ENCODE measurements around the gene LRBA. TPM values are rescaled to one million over a fixed set of nuclear protein-coding genes. Genes with fewer than 3 reads are reported as not detected.

The LRBA gene
- total and polyA plus RNA-seq, 4 donors, result 8.2 to 69.8 (median 32.8) TPM

DNA sequence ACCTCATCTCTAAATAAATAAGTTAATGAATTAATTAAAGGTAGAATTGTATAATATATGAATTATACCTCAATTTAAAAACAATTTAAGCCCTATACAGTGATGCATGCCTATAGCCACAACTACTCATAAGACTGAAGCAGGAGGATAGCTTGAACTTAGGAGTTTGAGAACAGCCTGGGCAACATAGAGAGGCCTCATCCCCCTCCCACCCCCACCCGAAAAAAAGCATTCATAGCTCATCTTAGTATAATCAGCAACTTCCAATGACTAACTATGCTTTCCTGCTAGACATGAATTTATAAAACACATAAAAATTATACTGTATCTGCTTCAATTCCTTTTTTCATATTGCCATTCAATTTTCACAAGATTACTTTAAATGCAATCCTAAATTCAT is 1.6 kb downstream of the LRBA start:
- no peak overlapping the region for H3K27ac ChIP-seq (ENCODE audit: low read depth in 1 of 2, low read length in 2 of 2)
- no peaks in the 10 kb centered on the region for H3K9me3 ChIP-seq (ENCODE audit: control insufficient read depth in 4 of 4, low read length in 3 of 4)
- WGBS, result 29% methylated on average over 1 of the region's 1 CpG
- TF ChIP-seq EGR1 (IDR thresholded peaks at IDR 0.05; ENCODE audit: low read depth in 2 of 2) (no peak), ATF3 (IDR thresholded peaks at IDR 0.05) (no peak), RAD21 (IDR thresholded peaks at IDR 0.05) (no peak), GABPA (IDR thresholded peaks at IDR 0.05 in 1 of 2, conservative IDR thresholded peaks at IDR 0.05 in 1 of 2) (no peak), HNF4A (conservative IDR thresholded peaks at IDR 0.05) (no peak), JUND (IDR thresholded peaks at IDR 0.05) (no peak), CTCF (IDR thresholded peaks at IDR 0.05; ENCODE audit: low read depth, low read length, missing input control) (no peak), SP1 (IDR thresholded peaks at IDR 0.05) (no peak), ZBTB33 (IDR thresholded peaks at IDR 0.05) (no peak), TAF1 (conservative IDR thresholded peaks at IDR 0.05) (no peak)
- H3K4me3 ChIP-seq (ENCODE audit: low read depth in 1 of 3, low read length in 3 of 3), result no peak overlapping the region
- DNase-seq (ENCODE audit: low spot score), result no peak
- H3K4me1 ChIP-seq (ENCODE audit: control insufficient read depth in 4 of 4, insufficient read depth in 4 of 4, low read length in 3 of 4), result peaks cover 3 to 19% (median 12%) of the 10 kb centered on the region in 4 donors
- no peak overlapping the region for H3K9ac ChIP-seq (ENCODE audit: low read depth in 1 of 2, low read length in 2 of 2)
- peaks cover 0 to 2% (median 0%) of the 10 kb centered on the region in 4 donors for H3K36me3 ChIP-seq (ENCODE audit: control insufficient read depth in 4 of 4, insufficient read depth in 3 of 4, low read depth in 1 of 4, low read length in 3 of 4)
- H3K27me3 ChIP-seq (ENCODE audit: control insufficient read depth in 4 of 4, insufficient read depth in 4 of 4, low read length in 3 of 4), result no peaks in the 10 kb centered on the region

GRCh38 chr4:151012820-151013219 is 2.3 kb downstream of the LRBA start:
- Histone ChIP-seq H3K27ac (ENCODE audit: low read depth in 1 of 2, low read length in 2 of 2) (no peak overlapping the region), H3K9ac (ENCODE audit: low read depth in 1 of 2, low read length in 2 of 2) (no peak overlapping the region), H3K27me3 (ENCODE audit: control insufficient read depth in 4 of 4, insufficient read depth in 4 of 4, low read length in 3 of 4) (no peaks in the 10 kb centered on the region), H3K4me3 (ENCODE audit: low read depth in 1 of 3, low read length in 3 of 3) (peak overlapping the region in 1 of 3 donors; percentile 8), H3K36me3 (ENCODE audit: control insufficient read depth in 4 of 4, insufficient read depth in 3 of 4, low read depth in 1 of 4, low read length in 3 of 4) (peaks cover 0 to 2% (median 0%) of the 10 kb centered on the region in 4 donors), H3K9me3 (ENCODE audit: control insufficient read depth in 4 of 4, low read length in 3 of 4) (no peaks in the 10 kb centered on the region), H3K4me1 (ENCODE audit: control insufficient read depth in 4 of 4, insufficient read depth in 4 of 4, low read length in 3 of 4) (peaks cover 3 to 19% (median 12%) of the 10 kb centered on the region in 4 donors)
- no peak for DNase-seq (ENCODE audit: low spot score)
- 73% methylated on average over 8 of the region's 8 CpGs for WGBS
- TF ChIP-seq FOXA2 (IDR thresholded peaks at IDR 0.05), result no peak
- no peak for TF ChIP-seq FOXA1 (IDR thresholded peaks at IDR 0.05)
- no peak for TF ChIP-seq GABPA (IDR thresholded peaks at IDR 0.05 in 1 of 2, conservative IDR thresholded peaks at IDR 0.05 in 1 of 2)
- TF ChIP-seq, protein P1, sequence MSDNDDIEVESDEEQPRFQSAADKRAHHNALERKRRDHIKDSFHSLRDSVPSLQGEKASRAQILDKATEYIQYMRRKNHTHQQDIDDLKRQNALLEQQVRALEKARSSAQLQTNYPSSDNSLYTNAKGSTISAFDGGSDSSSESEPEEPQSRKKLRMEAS (IDR thresholded peaks at IDR 0.05), result no peak
- TF ChIP-seq HNF4A (conservative IDR thresholded peaks at IDR 0.05), result no peak
- TF ChIP-seq ATF3 (IDR thresholded peaks at IDR 0.05), result no peak
- no peak for TF ChIP-seq EGR1 (IDR thresholded peaks at IDR 0.05; ENCODE audit: low read depth in 2 of 2)
- TF ChIP-seq YY1 (IDR thresholded peaks at IDR 0.05), result no peak
- no peak for TF ChIP-seq HNF4G (IDR thresholded peaks at IDR 0.05)
- TF ChIP-seq, protein P2, sequence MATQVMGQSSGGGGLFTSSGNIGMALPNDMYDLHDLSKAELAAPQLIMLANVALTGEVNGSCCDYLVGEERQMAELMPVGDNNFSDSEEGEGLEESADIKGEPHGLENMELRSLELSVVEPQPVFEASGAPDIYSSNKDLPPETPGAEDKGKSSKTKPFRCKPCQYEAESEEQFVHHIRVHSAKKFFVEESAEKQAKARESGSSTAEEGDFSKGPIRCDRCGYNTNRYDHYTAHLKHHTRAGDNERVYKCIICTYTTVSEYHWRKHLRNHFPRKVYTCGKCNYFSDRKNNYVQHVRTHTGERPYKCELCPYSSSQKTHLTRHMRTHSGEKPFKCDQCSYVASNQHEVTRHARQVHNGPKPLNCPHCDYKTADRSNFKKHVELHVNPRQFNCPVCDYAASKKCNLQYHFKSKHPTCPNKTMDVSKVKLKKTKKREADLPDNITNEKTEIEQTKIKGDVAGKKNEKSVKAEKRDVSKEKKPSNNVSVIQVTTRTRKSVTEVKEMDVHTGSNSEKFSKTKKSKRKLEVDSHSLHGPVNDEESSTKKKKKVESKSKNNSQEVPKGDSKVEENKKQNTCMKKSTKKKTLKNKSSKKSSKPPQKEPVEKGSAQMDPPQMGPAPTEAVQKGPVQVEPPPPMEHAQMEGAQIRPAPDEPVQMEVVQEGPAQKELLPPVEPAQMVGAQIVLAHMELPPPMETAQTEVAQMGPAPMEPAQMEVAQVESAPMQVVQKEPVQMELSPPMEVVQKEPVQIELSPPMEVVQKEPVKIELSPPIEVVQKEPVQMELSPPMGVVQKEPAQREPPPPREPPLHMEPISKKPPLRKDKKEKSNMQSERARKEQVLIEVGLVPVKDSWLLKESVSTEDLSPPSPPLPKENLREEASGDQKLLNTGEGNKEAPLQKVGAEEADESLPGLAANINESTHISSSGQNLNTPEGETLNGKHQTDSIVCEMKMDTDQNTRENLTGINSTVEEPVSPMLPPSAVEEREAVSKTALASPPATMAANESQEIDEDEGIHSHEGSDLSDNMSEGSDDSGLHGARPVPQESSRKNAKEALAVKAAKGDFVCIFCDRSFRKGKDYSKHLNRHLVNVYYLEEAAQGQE (IDR thresholded peaks at IDR 0.05), result no peak
- no peak for TF ChIP-seq CTCF (IDR thresholded peaks at IDR 0.05; ENCODE audit: low read depth, low read length, missing input control)
- no peak for TF ChIP-seq NR2F2 (IDR thresholded peaks at IDR 0.05)
- no peak for TF ChIP-seq RXRA (IDR thresholded peaks at IDR 0.05)
- no peak for TF ChIP-seq SP1 (IDR thresholded peaks at IDR 0.05)
- no peak for TF ChIP-seq RAD21 (IDR thresholded peaks at IDR 0.05)
- no peak for TF ChIP-seq JUND (IDR thresholded peaks at IDR 0.05)
- TF ChIP-seq ZBTB33 (IDR thresholded peaks at IDR 0.05), result no peak

Data from liver (tissue), 9 donors.